ENCODE results near the gene TMEM203. TPM values are rescaled to one million over a fixed set of nuclear protein-coding genes. Genes with fewer than 3 reads are reported as not detected.
A peak's percentile ranks its signal among the peaks of the same experiment; 100 is the strongest.

Gene TMEM203
- total and polyA plus RNA-seq, 2 of the 13 experiments (the other 11 are each of a cell fraction or from before 2014, with no cell fraction given) = 23.4 to 36.7 TPM

GRCh38 chr9:137253717-137254623, 48.5 kb upstream of the TMEM203 start (continued):
- peak; percentile 44; the same call in 1 of the 2 replicates for TF ChIP-seq ZBTB33 (CRISPR knock-in tag; IDR thresholded peaks at IDR 0.05)
- 0 out of 2 replicates have a peak, but pooled peaks have one; percentile 2 for TF ChIP-seq ZNF331 (CRISPR knock-in tag; IDR thresholded peaks at IDR 0.05)
- TF ChIP-seq ZNF713 (CRISPR knock-in tag; IDR thresholded peaks at IDR 0.05) = no peak
- TF ChIP-seq ESRRA (CRISPR knock-in tag; IDR thresholded peaks at IDR 0.05; ENCODE audit: low read depth) = no peak; the same call in none of the 2 replicates
- TF ChIP-seq ZMYM3 (CRISPR knock-in tag; IDR thresholded peaks at IDR 0.05) = peak; percentile 68
- TF ChIP-seq U2AF1 (optimal IDR thresholded peaks at IDR 0.05; ENCODE audit: low read depth, low read length) = peak; percentile 49
- TF ChIP-seq, protein P1, sequence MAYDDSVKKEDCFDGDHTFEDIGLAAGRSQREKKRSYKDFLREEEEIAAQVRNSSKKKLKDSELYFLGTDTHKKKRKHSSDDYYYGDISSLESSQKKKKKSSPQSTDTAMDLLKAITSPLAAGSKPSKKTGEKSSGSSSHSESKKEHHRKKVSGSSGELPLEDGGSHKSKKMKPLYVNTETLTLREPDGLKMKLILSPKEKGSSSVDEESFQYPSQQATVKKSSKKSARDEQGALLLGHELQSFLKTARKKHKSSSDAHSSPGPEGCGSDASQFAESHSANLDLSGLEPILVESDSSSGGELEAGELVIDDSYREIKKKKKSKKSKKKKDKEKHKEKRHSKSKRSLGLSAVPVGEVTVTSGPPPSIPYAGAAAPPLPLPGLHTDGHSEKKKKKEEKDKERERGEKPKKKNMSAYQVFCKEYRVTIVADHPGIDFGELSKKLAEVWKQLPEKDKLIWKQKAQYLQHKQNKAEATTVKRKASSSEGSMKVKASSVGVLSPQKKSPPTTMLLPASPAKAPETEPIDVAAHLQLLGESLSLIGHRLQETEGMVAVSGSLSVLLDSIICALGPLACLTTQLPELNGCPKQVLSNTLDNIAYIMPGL (CRISPR knock-in tag; IDR thresholded peaks at IDR 0.05; ENCODE audit: borderline replicate concordance in 1 of 2, low read depth in 1 of 2) = 0 out of 4 replicates have a peak, but pooled peaks of 1 of the 2 experiments have one; percentile 37
- peak; percentile 29; the same call in 1 of the 2 replicates for TF ChIP-seq ZNF768 (CRISPR knock-in tag; IDR thresholded peaks at IDR 0.05)
- TF ChIP-seq ZNF281 (CRISPR knock-in tag; IDR thresholded peaks at IDR 0.05; ENCODE audit: borderline replicate concordance) = peak; percentile 34; the same call in 1 of the 2 replicates
- no peak for TF ChIP-seq ASH2L (IDR thresholded peaks at IDR 0.05; ENCODE audit: insufficient read length, low read depth, low read length)
- TF ChIP-seq HNRNPLL (IDR thresholded peaks at IDR 0.05; ENCODE audit: low read depth, low read length, poor library complexity, severe bottlenecking) = no peak
- no peak for TF ChIP-seq ZNF230 (CRISPR knock-in tag; IDR thresholded peaks at IDR 0.05)
- no peak for TF ChIP-seq NCOA2 (CRISPR knock-in tag; IDR thresholded peaks at IDR 0.05)
- no peak; the same call in 1 of the 2 replicates for TF ChIP-seq FOXC1 (CRISPR knock-in tag; IDR thresholded peaks at IDR 0.05; ENCODE audit: borderline replicate concordance)
- TF ChIP-seq FOXJ3 (CRISPR knock-in tag; IDR thresholded peaks at IDR 0.05; ENCODE audit: borderline replicate concordance) = no peak
- no peak for TF ChIP-seq ZBTB20 (CRISPR knock-in tag; IDR thresholded peaks at IDR 0.05; ENCODE audit: borderline replicate concordance, low read depth)
- TF ChIP-seq ETV6 (CRISPR knock-in tag; conservative IDR thresholded peaks at IDR 0.05) = 0 out of 2 replicates have a peak, but pooled peaks have one; percentile 38
- no peak for TF ChIP-seq FOXP1 (IDR thresholded peaks at IDR 0.05)
- no peak for TF ChIP-seq FOXP1 (CRISPR knock-in tag; IDR thresholded peaks at IDR 0.05)
- 0 out of 2 replicates have a peak, but pooled peaks have one; percentile 31 for TF ChIP-seq ZNF317 (CRISPR knock-in tag; IDR thresholded peaks at IDR 0.05)
- no peak for TF ChIP-seq ZNF432 (CRISPR knock-in tag; IDR thresholded peaks at IDR 0.05; ENCODE audit: borderline replicate concordance)
- TF ChIP-seq ZNF549 (CRISPR knock-in tag; IDR thresholded peaks at IDR 0.05) = no peak
- no peak for TF ChIP-seq ZNF562 (CRISPR knock-in tag; IDR thresholded peaks at IDR 0.05; ENCODE audit: borderline replicate concordance)
